D721Med (cell line): ENCODE results near the gene ANKS1B.

Experiments
- DNase-seq: peaks from one replicate; pipeline ENCODE4 v3.0.0; 2011; ENCODE audit warnings: low spot score; ENCODE audit not compliant: insufficient read length
- FAIRE-seq: peaks from 2 replicates; lab custom pipeline; 2011; peaks lifted over from hg19 to GRCh38; lab: Jason Lieb, UNC
- CTCF ChIP-seq: IDR thresholded peaks from 2 replicates; pipeline ENCODE4 v1.5.1; 2012; ENCODE audit warnings: mild to moderate bottlenecking, control low read depth; ENCODE audit not compliant: insufficient read depth; ENCODE audit errors: missing control alignments

The ANKS1B gene

GRCh38 chr12:99713946-99714520 is 270.7 kb downstream of the ANKS1B start:
- no peak for TF ChIP-seq CTCF
- FAIRE-seq (peak; percentile 61), DNase-seq (no peak)

- DNase-seq, result no peak
- TF ChIP-seq CTCF, result no peak
- no peak for FAIRE-seq
These were observed 272.5 kb downstream of the ANKS1B start for GRCh38 chr12:99712281-99712680.

- no peak for TF ChIP-seq CTCF
- FAIRE-seq, result no peak
These were observed 273.5 kb downstream of the ANKS1B start for GRCh38 chr12:99711246-99711645.

GRCh38 chr12:99709619-99710018 is 275.1 kb downstream of the ANKS1B start:
- FAIRE-seq (no peak), DNase-seq (no peak)
- no peak for TF ChIP-seq CTCF

More at GRCh38 chr12:99711246-99711645, 273.5 kb downstream of the ANKS1B start:
- DNase-seq, result no peak

- no peak for DNase-seq
- no peak for TF ChIP-seq CTCF
- no peak for FAIRE-seq
These were observed 275.6 kb downstream of the ANKS1B start for GRCh38 chr12:99709116-99709515.

- no peak for DNase-seq
- no peak for FAIRE-seq
- TF ChIP-seq CTCF, result no peak
These were observed 276.9 kb downstream of the ANKS1B start for GRCh38 chr12:99707883-99708282.

- no peak for FAIRE-seq
- no peak for TF ChIP-seq CTCF
These were observed 277.8 kb downstream of the ANKS1B start for GRCh38 chr12:99706736-99707473.

More at GRCh38 chr12:99706736-99707473, 277.8 kb downstream of the ANKS1B start:
- no peak for DNase-seq
